Ishikawa (cell line): ENCODE data around the gene RHOBTB3.

Experiments used
- CREB1 ChIP-seq: IDR thresholded peaks from 2 replicates; pipeline ENCODE4 v1.6.1; 2012; ENCODE audit warnings: low read depth
- EP300 ChIP-seq: IDR thresholded peaks from 2 replicates; pipeline ENCODE4 v1.6.1; 2012; ENCODE audit warnings: borderline replicate concordance
- FOXM1 ChIP-seq: IDR thresholded peaks from 2 replicates; pipeline ENCODE4 v1.6.1; 2012; ENCODE audit warnings: low read depth, borderline replicate concordance
- TAF1 ChIP-seq: IDR thresholded peaks from 2 replicates; pipeline ENCODE4 v1.6.1; 2012; ENCODE audit warnings: low read depth, mild to moderate bottlenecking
- TF ChIP-seq, protein P1 (sequence below): IDR thresholded peaks from 2 replicates; pipeline ENCODE4 v1.6.1; 2012
- TF ChIP-seq, protein P2 (sequence below): IDR thresholded peaks from 2 replicates; pipeline ENCODE4 v1.6.1; 2012

DNA sequence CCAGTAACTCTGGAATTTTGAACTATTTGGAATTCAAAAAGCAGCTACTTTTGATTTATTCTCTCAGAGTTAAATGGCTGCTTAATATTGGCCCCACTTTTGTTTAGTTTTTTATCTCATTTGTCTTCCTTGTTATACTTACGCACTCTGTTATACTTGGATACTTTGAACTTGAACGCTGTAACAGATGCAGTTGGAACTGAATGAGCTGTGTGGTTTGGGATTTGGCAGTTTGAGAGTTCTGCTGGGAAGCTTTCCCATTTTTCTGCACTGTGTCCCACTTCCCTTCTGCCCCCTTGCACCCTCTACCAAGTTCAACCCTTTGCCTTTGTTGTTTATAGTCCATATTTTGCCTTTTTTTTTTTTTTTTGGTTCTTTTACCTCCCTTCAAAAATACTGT lies 3.8 kb downstream of the RHOBTB3 start:
- TF ChIP-seq, protein P1, sequence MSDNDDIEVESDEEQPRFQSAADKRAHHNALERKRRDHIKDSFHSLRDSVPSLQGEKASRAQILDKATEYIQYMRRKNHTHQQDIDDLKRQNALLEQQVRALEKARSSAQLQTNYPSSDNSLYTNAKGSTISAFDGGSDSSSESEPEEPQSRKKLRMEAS = no peak
- TF ChIP-seq FOXM1 (no peak), TAF1 (no peak), CREB1 (no peak), EP300 (no peak)
- TF ChIP-seq, protein P2, sequence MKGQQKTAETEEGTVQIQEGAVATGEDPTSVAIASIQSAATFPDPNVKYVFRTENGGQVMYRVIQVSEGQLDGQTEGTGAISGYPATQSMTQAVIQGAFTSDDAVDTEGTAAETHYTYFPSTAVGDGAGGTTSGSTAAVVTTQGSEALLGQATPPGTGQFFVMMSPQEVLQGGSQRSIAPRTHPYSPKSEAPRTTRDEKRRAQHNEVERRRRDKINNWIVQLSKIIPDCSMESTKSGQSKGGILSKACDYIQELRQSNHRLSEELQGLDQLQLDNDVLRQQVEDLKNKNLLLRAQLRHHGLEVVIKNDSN = no peak
